HG03460 (cell line): ENCODE data around the gene BNC2.

Experiments used
- ATAC-seq: cut with Tn5 transposase; IDR thresholded peaks from one replicate; pipeline ENCODE4 v1.9.1; 2021; ENCODE audit not compliant: unreplicated experiment

The BNC2 gene

DNA sequence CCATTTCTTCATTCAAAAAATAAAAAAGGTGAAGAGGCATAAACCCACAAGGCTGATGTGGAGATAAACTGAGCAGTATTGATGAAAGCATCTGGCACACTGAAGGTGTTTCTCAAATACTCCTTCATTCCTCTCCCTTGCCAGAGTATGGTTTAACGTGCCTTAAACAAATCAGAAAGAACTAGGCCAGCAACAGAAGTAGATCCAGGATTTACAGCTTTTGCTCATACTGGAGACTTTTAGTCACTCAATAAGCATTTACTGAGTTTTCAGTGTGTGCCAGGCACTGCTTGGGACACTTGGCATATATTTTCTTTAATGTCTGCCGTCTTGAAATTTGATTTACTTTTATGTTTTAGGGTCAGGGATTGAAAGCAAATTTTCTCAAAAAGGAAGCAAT, 53.0 kb downstream of the BNC2 start:
- ATAC-seq, result no peak

DNA sequence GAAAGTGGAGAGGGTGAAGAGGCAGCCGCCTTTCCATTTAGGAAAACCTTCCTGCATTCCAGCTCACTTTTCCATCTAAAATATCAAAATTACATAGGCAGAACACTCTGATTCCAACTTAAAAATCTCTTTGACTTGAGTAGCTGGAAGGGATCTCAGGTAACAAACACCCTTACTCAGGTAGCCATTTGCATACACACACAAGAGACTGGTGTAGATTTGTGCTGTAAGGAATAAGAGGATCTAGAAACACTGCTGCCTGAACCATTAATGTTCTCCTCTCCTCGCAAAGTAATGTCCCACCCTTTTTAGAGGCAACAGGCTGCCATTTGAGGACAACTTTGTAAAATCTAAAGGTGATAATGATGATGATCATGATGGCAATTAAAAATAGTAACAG, 53.5 kb downstream of the BNC2 start:
- ATAC-seq, result no peak

DNA sequence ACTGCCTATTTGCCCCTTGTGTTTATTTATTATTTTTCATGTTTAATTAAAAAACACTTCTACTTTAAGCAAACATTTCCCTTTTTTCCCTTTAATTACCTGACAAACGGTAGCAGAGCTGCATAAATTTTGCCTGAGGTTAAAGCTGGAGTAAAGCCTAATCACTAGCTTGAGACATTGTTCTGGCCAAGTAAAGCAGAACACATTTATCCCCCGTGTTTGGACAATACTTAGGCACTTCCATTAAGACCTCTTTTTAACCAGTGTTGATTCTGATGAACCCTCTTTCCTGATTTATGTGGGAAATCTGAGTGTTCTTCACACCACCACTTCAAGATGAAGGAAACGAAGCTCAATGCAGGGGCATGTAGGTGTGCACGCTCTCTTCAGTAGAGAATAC, 54.5 kb downstream of the BNC2 start:
- no peak for ATAC-seq

DNA sequence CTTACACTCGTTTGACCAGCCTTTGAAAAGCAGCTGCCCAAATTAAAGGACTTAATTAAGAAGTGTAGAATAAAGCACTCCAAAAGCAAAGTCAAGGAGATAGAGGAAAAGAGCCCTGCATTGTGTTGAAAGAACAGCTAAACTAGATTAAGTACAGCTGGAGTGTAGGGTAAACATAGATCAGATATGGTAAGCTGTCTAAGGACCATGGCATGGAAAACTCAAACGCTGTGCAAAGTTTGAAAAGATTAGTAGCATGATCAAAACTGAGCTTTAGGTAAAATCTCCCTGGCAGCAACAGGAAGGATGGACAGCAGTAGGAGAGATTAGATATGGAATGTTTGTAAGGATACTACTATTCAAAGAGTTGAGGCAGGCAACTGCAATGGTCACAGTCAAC, 55.4 kb downstream of the BNC2 start:
- no peak for ATAC-seq

DNA sequence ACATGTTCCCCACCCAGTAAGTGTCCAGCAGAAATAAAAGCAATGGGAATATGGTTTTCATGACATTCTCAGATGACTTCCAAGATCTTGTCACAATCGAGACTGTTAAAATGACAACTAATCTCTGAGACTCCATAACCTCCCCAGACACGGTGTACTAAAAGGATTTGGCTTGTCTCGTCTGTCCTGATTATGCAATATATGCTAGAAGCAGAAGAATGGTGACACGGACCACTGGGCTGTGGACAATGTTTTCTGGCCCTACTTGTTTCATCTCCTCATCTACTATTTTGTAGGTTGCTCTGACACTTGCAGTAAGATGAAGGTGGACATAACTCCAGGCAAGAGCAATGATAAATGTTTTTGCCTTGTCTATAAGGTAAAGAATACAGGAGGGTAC, 56.6 kb downstream of the BNC2 start:
- no peak for ATAC-seq

DNA sequence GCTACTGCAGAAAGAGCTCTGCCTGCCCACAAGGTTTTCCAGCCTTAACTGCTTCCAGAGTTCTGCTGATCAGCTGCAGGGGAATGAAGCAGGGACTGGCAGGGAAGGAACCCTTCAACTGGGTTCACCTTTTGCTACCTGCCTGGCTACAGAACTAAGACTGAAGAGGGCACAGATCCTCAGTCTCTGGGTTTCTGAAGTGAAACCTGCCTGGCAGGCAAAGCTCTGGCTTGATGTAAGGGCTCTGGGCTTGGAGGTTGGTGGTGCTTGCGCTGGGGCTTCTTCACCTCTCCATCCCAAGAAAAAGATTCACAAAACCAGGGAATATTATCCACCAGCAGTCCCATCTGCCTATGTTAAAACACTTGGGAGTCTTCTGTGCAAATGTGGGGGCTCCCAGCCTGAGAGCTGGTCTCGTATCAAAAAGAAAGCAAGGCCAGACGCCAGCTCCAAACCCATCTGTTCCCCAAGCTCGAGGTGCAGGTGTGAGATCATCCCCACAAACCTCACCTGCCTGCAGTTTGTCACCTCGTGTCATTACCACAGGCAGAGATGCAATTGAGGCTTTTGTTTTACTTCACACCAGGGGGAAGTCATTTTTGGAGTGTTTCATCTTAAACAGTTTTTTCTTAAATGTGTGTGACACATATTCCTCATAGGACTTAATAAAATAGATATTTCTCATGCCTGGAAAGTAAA, 58.3 kb downstream of the BNC2 start:
- no peak for ATAC-seq

DNA sequence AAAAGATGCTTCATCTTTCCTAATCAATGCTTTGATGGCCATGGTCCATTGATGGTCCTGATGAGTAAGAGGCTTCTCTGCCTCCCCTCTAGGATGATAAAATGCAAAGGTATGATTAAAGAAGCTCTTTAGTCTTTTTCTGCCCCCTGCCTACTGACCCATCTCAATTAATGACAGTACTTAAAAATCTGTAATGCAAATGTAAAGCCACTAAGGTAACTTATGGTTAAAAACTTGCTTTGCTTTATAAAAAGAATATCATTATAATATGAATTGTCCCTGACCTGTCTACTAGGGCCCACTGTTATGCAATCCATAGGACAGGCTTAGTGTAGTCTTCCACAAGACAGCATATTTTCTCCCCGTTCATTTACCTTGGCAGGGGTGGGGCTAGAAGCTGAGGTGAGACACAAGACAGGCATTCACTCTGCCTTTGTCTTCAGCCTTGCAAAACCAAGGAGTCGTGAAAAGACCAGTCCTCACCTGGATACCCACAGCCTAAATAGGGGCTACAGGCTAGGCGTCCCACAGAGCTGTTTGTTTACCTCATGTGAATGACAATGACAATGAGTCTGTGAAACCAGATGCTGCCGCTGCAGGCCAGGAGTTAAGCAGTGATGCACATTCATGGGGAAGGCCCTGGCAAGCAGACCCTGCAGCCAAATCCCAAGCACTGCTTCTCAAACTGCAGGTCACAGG, 60.4 kb downstream of the BNC2 start:
- no peak for ATAC-seq

DNA sequence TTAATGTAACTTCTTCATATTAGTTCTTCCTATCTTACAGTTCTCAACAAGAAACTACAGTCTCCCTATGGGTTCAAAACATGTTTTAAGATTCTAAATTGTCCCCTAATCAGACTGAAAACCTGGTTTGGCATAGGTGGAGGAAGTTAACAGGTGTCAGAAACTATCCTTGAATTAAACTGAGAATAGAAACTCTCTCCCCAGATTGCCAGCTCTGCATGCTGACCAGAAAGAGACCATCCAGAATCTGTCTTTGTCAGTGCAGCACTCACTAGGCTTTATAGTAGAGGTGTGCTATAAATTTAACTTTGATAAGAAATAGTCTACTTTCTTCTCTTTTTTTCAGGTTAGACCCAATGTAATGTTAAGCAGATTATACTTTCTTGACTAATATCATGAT, 63.8 kb downstream of the BNC2 start:
- ATAC-seq, result no peak

DNA sequence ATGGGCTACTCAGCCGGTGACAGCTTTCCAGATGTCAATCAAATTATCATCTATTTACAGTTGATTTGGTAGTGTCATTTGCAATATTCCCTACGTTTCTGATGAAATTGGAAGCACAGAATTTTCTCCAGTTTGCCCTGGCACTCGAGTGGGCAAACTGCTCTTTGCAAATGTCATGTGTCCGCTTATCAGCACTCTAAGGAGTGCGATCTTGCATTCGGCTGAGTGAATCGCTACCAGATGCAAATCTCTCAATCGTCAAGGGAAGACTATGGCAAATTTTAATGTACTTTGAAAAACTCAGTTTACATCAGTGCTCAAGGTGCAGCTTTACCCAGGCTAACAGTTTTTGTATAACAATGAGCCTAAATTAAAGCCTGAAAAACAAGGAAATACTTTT, 66.8 kb downstream of the BNC2 start:
- no peak for ATAC-seq

DNA sequence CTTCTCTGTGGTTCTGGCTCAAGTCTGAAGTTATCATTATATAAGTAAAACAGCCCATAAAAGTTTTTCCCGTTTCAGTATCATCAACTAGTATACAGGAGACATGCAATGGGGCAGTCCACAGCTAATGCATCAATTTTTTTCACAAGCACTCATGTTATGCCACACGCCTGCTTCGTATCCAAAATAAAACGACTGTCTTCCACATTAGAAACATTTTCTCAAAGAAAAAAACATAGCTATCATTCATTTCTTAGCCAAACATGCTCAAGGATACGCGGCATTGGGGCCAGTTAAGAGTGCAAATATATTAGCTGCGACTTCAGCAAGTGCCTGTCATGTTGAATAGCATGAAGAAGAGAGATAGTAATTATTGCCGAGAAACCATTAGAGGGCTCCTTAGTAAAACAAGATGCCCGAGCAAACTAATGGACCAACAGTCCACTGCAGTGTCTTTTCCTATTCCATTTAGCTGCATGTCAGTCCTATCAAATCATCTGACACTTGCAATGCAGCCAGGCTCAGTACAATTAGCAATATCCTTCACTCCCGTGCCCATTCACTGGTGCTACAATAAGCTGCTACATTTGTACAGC, 68.5 kb downstream of the BNC2 start:
- no peak for ATAC-seq

DNA sequence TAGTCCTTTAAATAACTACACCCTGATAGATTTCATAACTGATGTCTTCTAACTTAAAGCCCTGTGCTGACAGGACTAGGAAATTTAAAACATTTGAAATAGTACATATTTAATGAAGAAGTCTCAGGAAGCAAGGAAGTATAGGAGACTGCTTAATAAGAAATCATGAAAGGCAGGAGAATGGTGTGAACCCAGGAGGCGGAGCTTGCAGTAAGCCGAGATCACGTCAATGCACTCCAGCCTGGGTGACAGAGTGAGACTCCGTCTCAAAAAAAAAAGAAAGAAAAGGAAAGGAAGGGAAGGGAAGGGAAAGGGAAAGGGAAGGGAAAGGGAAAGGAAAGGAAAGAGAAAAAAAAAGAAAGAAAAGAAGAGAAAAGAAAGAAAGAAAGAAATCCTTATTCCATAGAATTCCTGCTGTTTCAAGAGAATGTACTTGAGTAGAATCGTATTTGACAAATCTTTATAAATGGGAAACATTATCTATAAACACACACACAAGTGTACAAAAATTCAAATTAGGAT, 74.1 kb downstream of the BNC2 start:
- no peak for ATAC-seq

DNA sequence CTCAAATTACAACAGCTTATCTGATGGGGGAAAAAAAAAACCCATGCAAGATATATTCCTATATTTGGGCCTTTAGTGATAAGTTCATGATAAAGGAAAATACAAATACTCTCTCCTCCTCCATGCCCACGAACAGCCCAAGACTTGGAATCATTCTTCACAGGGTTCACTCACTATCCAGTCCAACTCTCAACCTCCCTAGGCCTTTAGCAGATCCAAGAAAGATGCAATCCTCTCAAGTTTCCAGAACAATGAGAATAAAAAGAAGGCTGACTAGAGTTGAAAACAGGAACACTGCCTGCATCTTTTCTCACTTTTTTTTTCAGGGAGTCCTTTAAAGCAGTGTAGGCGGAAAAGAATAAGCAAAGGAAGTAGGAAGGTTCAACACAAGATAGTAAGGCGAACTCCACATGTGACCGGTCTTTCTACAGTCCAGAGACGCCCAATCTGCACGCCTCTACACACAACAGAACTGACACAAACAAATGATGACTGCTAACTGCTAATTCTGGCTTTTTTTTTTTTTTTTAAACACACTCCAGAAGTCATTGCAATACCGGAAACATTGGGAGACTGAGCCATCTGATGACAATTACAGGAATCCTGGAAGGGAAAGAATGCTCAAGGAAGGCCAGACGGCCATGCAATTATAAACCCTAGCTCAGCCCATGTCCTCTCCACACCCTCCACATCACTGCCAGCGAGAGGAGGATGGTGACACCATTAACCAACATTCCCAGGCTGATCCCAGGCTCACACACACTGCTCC, 75.4 kb downstream of the BNC2 start:
- ATAC-seq, result no peak

DNA sequence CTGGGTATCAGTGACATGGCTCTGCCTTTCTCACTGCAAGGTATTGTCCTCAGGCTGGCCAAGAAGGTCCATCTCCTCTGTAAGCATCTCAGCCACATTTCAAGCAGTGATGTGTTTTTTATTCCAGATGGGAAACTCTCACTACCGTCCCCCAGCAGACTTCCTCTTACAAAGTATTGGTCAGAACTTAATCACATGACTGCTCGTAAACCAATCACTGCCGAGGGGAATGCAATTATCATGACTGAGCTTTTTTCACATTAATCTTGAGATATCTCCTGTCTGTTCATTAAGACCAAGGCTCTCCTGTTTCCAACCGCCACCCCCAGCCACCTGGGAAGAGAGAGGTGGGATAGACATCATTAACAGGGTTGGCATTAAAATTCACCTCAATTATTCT, 76.4 kb downstream of the BNC2 start:
- no peak for ATAC-seq

DNA sequence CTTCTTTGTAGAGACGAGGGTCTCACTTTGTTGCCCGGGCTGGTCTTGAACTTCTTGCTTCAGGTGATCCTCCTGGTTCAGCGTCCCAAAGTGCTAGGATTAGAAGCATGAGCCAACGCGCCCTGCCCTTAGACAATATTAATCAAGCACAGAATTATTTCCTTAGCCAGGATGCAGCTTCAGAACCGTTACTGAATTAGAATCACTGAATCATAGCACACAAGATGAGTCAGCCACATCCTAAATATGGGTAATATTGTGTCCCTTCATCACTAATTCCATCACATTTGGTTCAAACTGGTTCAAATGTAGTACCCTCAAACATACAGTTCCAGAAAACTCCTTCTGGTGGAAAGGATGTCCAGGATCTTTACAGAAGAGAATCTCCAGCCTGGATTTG, 82.7 kb downstream of the BNC2 start:
- ATAC-seq, result no peak

DNA sequence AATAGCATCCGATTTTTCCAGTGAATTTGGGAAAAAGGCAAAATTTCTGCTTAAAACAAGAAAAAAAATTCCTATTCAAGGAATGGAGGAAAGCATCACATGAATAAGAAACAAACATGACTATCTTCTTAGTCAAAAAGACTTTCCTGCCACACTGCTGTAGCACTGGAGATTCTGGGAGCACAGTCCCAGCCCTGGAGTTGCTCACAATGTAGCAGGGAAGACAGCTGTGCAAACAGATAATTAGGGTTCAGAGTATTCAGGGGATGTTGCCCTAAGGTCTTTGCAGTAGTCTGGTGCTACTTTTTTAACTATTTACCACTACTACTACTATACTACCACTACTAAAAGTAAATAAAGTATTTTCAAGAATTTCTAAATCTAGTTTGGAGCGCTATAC, 86.5 kb downstream of the BNC2 start:
- no peak for ATAC-seq

DNA sequence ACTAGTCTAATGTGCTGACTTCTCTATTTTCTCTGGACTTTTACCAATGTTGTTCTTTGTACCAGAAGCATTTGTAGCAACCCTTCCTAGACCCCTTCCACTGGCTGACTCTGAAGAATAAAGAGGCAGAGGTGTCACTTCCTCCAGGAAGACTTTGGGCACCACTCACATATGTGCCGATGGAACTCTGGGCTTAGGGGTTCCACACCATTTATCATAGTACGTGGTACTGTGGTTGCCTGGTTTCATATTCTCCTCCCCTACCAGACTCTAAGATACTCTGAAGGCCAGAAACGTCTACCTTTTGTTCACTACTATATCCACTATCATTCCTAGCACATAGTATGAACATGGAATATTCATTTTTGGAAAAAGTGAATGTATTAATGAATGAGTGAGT, 88.0 kb downstream of the BNC2 start:
- no peak for ATAC-seq

DNA sequence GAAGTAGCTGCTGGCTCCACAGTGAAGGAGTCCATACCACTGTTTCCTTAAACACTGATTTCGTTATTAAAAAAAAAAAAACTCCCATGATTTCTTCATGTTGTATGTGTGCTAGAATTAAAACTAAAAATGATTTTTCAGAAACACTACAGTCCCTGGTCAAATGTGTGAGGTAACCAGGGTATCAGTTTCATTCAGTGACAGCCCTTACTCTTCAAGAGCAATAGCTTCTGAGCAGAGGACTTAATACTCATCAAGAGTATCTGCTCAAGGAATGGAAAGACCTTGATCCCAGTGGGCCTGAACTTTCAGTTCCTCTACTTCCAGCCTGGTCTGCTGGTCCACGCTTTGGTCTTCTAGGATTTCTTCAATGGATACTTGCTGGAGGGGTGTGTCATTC, 95.1 kb downstream of the BNC2 start:
- no peak for ATAC-seq

DNA sequence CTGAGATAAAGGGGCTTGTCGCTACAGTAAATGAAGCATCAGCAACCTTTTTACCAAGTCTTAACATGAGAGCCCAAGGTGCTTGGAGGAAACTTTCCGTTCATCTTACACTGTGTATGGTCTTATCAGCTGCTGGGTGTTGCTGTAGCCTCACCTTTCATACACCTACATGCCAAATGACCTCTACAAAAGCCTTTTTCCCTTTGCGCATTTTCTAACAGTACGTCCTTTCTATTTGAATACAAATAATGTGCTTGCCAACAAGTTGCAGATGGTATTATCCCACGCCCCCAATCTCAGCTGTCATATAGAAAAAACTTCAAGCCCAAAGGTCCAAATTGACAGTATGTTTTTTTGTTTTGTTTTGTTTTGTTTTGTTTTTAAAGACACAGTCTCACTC, 96.9 kb downstream of the BNC2 start:
- ATAC-seq, result no peak

DNA sequence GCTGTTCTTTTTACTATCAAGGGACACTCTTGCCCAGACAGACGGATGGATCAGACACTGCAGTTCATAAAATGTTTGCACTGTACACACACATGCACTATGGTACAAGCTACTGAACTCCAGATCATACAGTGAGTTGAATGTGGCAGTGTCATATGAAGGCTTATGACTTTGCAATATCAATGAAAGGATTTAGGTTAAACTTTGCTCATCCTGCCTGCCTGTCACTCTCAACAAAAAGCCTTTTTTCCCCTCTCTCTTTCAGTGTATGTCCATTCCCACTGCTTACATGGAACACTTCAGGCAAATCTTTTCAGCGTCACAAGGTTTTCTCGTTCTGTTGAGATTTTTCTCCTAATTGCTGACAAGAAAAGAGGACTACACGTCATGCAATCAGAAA, 97.4 kb downstream of the BNC2 start:
- no peak for ATAC-seq

DNA sequence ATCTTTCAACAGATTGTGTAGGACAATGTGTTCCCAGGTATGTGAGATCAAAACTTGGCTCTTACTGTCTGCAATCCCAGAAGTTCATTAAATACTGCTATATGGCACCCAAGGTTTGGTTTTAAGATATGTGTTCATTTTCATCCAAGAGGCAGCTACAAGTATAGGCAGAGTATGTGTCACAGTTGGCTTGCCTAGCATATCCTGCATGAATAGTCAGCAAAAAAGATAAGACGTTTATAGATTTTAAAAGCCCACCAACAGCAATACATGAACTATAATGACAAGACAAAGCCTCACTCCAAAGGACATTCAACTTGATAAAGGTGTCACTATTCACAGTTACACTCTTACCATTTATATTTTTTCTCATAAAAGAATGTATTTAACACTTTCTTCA, 99.1 kb downstream of the BNC2 start:
- ATAC-seq, result no peak

DNA sequence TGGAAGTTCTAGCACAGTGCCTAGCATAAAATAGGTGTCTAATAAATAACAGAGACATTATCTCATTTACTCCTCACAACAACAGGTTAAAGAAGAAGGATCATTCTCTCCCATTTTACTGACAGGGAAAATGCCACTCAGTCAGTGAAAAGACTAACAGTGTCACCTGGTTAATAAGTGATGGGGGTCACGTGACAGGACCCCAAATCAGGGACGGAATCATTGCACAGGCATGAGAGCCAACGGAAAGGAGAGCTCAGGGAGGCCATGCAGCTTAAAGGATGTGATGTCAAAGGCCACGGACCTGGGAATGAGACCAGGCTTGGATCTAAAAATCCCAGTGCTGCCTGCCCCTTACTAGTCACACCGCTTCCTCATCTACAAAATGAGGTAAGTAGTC, 101.2 kb downstream of the BNC2 start:
- ATAC-seq, result no peak

DNA sequence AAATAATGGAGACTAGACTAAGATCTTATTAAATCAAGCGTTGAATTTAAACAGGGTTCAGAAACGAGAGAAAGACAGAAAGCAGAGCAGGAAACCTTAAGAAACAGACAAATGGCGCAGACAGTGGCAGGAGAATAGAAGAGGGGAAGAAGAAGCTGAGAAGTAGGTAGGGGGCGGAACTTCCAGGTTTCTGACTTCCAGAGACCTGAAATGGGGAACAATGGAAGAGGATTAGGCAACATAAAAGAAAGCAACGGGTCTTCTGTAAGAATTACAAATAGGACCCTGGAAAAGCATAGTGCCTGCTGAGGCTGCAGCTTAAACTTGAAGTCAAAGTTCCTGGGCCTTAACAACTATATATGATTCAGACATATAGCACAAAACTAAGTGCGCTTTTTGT, 101.7 kb downstream of the BNC2 start:
- ATAC-seq, result no peak
